ENCODE results near the gene CPPED1.
A peak's percentile ranks its signal among the peaks of the same experiment; 100 is the strongest.

Gene CPPED1

GRCh38 chr16:12626411-12626810 is 177.3 kb downstream of the CPPED1 start:
- TF ChIP-seq CTCF (conservative IDR thresholded peaks at IDR 0.05): no peak
- TF ChIP-seq ZFX (IDR thresholded peaks at IDR 0.05): no peak
- no peak overlapping the region for H3K27ac ChIP-seq

- TF ChIP-seq ZFX (IDR thresholded peaks at IDR 0.05) (no peak), CTCF (conservative IDR thresholded peaks at IDR 0.05) (no peak)
- H3K27ac ChIP-seq: no peak overlapping the region
Measured at GRCh38 chr16:12625716-12626115, 178.0 kb downstream of the CPPED1 start.

GRCh38 chr16:12625068-12625467 is 178.6 kb downstream of the CPPED1 start:
- H3K27ac ChIP-seq: no peak overlapping the region
- TF ChIP-seq CTCF (conservative IDR thresholded peaks at IDR 0.05) (no peak), ZFX (IDR thresholded peaks at IDR 0.05) (no peak)

GRCh38 chr16:12620150-12620549 is 183.5 kb downstream of the CPPED1 start:
- TF ChIP-seq CTCF (conservative IDR thresholded peaks at IDR 0.05) (peak; percentile 17), ZFX (IDR thresholded peaks at IDR 0.05) (no peak)
- H3K27ac ChIP-seq: no peak overlapping the region

- TF ChIP-seq CTCF (conservative IDR thresholded peaks at IDR 0.05) (no peak), ZFX (IDR thresholded peaks at IDR 0.05) (no peak)
- H3K27ac ChIP-seq: no peak overlapping the region
Measured at GRCh38 chr16:12618515-12618914, 185.2 kb downstream of the CPPED1 start.

GRCh38 chr16:12617401-12617819 is 186.3 kb downstream of the CPPED1 start:
- no peak for TF ChIP-seq ZFX (IDR thresholded peaks at IDR 0.05)
- no peak for TF ChIP-seq CTCF (conservative IDR thresholded peaks at IDR 0.05)
- H3K27ac ChIP-seq: no peak overlapping the region

GRCh38 chr16:12614662-12615278 is 188.9 kb downstream of the CPPED1 start:
- no peak overlapping the region for H3K27ac ChIP-seq
- no peak for TF ChIP-seq ZFX (IDR thresholded peaks at IDR 0.05)
- TF ChIP-seq CTCF (conservative IDR thresholded peaks at IDR 0.05): no peak
